SH-SY5Y (cell line): ENCODE results near the gene ZNF454.

Source experiments
- GATA2 ChIP-seq: IDR thresholded peaks from 2 replicates; pipeline ENCODE4 v1.6.1; 2011; ENCODE audit warnings: mild to moderate bottlenecking, low read depth, low read length
- GATA3 ChIP-seq: IDR thresholded peaks from 2 replicates; pipeline ENCODE4 v1.6.1; 2011; ENCODE audit warnings: low read depth, mild to moderate bottlenecking, low read length, moderate library complexity

The ZNF454 gene

DNA sequence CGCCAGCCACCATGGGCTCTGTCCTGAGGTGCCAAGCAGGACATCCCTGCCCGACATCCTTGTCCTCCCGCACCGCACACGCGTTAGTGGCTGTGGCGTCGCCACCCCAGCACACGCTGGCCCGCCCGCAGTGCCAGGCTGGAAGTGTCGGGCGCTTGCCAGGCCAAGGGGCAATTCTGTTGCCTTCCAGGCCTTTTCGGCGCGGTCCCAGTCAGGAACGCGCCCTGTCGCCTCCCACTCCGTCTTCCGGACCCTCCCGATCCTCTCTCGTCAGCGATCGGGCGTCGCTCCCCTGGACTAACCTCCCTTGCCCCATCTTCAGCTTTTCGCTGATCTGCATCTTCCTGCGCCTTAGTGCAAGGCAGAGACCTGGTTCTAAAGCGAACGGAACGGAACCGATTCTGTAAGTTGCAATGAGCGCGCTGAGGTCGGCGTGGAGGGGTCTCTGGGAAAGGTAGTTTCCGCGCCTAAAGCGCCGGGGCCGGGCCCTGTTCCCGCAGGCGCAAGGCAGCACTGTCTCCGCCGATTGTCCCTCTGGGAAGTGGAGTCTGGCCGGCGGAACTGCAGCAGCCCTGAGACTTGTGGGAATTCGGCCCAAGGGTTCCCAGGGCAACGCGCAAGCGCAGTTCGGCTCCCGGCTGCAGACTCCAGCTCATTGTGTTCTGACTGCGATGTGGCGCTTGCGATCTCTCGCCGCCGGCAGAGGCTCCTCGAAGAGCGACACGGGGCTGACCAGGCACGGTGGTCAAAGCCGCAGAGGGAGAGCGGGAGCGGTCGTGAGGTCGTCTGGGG, at the start of gene ZNF454:
TSS of gene ZNF454 (plus strand) at position 630 of the 792 bp plus-strand sequence. CDS start 1,594 bp downstream, outside the sequence.
- TF ChIP-seq GATA2 (no peak; the same call in 1 of the 2 replicates), GATA3 (no peak)

DNA sequence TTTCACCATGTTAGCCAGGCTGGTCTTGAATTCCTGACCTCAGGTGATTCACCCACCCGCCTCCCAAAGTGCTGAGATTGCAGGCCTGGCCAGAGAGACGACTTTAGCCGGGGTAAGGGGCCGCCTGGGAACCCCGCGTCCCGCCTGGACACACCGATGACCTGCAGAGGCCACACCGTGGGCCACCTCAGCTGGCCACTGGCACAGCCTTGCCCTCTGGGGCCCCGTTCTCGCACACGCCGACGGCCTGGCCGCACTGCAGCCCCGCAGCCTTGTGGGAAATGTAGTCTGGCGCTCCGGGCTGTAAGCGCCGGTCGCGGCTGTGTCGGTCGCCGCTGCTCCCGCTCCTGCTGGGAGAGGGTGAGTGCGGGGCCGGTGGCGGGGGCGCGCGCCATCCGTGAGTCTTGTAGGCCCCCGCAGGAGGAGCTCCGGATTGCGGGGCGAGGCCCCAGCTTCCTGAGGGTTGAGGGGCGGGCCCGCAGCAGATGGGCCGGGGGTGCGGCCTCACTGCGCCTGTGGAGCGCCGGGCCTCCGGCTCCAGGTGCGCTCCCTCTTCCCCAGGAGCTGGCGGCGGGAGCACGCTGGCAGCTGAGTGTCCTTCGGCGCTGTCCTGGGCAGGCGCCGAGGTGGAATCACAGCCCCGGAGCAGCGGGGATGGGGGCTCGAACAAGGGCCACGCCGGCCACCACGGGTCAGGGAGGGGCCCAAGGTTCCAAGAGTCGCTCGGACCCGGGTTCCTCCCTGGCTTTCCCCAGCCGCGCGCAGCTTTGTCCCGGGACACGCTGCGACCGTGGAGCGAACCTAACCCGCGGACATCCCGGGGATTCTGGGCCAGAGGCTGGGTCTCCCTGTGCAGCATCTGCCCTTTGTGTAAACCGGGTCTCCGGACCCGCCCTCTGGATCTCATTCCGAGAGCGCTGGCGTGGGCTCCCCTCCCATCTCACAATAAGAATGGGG, 45.1 kb upstream of the ZNF454 start, which contains the start of gene ZFP2:
TSS of gene ZFP2 (plus strand) at position 299 of the 957 bp plus-strand sequence. CDS start 35,401 bp downstream, outside the sequence.
- TF ChIP-seq GATA3 (no peak), GATA2 (no peak)

DNA sequence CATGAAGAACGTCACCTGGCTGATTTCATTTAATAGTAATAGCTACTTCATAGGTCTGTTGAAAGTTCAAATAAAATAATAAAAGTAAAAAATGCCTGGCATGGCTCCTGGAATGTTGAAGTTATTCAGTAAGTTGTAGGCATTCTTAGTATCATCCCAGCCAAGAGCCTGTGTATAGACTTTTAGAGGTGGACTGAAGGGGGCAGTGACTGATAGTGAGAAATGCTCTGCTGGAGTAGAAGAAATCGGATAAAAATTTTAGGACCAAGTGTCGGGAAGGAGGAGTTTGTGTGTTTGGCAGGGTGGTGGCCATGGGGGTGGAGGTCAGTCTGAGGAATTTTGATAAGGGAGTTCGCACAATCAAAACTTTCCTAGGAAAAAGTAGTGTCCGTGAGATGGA, 41.7 kb upstream of the ZNF454 start:
- no peak for TF ChIP-seq GATA2
- no peak for TF ChIP-seq GATA3

GRCh38 chr5:178902849-178903248, 38.1 kb upstream of the ZNF454 start:
- no peak for TF ChIP-seq GATA3
- no peak for TF ChIP-seq GATA2

- TF ChIP-seq GATA2 = no peak
These were observed 8.9 kb upstream of the ZNF454 start for GRCh38 chr5:178931846-178932760.

DNA sequence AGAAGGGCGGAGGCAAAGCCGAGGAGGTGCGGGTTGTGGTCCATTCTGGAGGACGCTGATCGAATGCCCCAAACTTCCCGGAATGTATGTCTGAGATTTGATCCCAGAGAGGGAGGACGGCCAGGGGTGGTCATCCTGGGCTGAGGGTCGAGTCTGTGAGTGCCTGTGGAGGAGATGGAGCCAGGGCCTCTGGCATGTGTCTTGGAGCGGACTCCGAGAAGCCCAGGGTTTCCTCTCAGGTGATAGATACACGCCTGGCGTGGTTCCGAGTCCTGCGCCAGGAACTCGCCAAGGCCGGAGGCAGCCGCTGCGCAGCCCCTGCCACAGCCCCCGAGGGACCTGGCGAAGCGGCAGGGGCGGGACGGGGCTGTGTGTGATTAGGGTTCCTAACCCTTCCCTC, 363 bp downstream of the ZNF454 start:
- TF ChIP-seq GATA2 (no peak), GATA3 (no peak)

DNA sequence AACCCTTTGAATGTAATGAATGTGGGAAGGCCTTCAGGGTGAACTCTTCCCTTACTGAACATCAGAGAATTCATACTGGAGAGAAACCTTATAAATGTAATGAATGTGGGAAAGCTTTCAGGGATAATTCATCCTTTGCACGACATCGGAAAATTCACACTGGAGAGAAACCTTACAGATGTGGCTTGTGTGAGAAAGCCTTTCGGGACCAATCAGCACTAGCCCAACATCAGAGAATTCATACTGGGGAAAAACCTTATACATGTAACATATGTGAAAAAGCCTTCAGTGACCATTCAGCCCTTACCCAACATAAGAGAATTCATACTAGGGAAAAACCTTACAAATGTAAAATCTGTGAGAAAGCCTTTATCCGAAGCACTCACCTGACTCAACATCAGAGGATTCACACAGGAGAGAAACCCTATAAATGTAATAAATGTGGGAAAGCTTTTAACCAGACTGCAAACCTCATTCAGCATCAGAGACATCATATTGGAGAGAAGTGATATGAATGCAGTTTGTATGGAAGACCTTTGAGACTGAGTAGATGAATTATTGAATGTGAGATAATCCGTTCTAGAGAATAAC, 24.6 kb downstream of the ZNF454 start:
- no peak for TF ChIP-seq GATA2
- TF ChIP-seq GATA3 = no peak

DNA sequence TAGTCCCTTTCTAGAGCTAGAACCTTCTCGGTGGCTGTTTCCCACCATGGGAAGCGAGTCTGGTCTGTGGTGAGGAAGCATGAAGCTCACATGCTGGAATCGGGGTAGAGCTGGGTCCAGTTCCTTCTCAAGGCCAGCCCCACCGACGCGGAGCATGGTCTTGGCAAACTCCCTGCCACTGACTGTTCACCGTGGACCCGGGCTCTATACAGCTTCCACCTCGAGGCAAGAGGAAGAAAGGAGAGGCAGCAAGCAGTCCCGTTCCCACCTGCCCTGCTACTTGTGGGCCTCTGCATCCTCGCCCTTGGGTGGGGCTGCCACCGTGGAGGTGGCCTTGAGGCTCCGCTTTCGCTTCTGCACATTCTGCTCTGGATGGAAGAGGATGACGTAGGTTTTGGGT, 40.4 kb downstream of the ZNF454 start:
- no peak for TF ChIP-seq GATA2
- no peak for TF ChIP-seq GATA3

DNA sequence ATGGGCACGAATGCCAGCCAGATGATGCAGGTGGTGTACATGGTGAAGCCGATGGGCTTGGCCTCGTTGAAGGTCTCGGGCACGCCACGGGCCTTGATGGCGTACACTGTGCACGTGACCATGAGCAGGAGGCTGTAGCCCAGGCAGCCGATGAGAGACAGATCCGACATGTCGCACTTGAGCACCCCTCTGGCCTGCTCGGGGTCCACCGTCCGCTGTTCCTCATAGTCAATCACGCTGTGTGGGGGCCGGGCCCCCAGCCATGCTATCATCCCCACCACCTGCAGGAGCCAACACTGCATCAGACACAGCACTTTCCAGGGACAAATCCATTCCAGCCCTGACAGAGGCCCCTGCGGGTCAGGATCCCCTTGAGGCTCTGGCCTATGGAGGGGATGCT, 41.9 kb downstream of the ZNF454 start:
- TF ChIP-seq GATA3 = no peak
- TF ChIP-seq GATA2 = no peak

DNA sequence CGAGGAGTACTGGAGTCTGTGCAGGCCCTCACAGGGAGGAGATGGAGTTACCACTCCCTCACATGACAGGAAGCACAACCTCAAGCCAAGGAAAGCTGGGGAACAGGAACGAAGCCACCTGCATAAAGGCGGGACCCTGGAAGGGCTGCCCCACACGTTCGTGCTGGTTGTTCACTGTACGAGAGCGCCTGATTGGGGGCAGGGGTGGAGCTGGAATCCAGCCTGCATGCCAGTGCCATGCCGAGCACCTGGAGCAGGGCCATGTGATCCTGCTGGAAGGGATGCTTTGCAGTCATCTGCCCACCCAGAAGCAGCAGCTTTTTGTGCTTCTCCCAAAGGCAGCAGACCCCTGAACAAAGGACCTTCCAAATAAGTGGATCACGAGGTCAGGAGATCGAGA, 42.7 kb downstream of the ZNF454 start:
- TF ChIP-seq GATA3 (no peak), GATA2 (no peak)

GRCh38 chr5:178984145-178985072, 43.4 kb downstream of the ZNF454 start:
- TF ChIP-seq GATA2 (no peak), GATA3 (no peak)

DNA sequence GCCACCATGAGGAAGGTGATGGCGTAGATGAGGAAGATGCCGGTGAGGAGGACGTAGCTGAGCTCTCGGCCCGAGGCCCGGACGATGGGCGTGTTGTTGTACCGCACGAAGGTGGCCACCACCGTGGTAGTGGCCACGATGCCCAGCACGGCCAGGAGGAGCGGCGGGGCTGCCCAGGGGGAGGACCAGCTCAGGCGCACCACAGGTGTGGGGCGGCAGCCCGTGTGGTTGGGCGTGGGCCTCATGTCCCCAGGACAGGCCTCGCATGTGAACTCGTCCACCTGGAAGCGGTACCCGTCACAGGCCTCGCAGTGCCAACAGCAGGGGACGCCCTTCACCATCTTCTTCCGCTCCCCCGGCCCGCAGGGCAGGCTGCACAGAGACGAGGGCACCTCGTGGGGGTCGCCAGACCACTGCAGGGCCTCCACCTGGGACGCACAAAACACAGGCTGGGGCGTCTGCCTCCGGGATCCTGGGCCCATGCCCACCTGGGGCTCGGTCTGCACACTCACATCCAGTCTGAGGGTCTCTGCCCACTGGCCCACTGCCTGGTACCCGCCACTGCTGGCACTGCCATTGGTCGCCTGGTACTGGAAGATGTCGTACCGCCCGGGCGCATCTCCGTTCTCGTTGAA, 45.4 kb downstream of the ZNF454 start:
- TF ChIP-seq GATA2 (no peak), GATA3 (no peak)
